MG63 (cell line): Measurements from ENCODE around the gene EMC6. TPM values are rescaled to one million over a fixed set of nuclear protein-coding genes. Genes with fewer than 3 reads are reported as not detected.

Experiments
- DNase-seq: peaks from one replicate; pipeline ENCODE4 v3.0.0-alpha.2; 2020
- H3K27me3 ChIP-seq: fragments of 250-450 bp; sonication (Bioruptor Pico); 2 replicates; pipeline ENCODE4 v1.5.1; 2020; ENCODE audit warnings: mild to moderate bottlenecking, moderate library complexity
- H3K36me3 ChIP-seq: fragments of 250-450 bp; sonication (Bioruptor Pico); 2 replicates; pipeline ENCODE4 v1.5.1; 2020; ENCODE audit warnings: mild to moderate bottlenecking, moderate library complexity
- H3K4me3 ChIP-seq: fragments of 250-450 bp; sonication (Bioruptor Pico); 2 replicates; pipeline ENCODE4 v1.5.1; 2020; ENCODE audit warnings: mild to moderate bottlenecking, moderate library complexity
- H3K9me3 ChIP-seq: fragments of 250-450 bp; sonication (Bioruptor Pico); 2 replicates; pipeline ENCODE4 v1.5.1; 2020; ENCODE audit warnings: mild to moderate bottlenecking, moderate library complexity
- total RNA-seq: library from RNA; depleted of rRNA; stranded (reverse); fragments of >200 nt; shearing (Covaris generic); gene quantifications from 2 replicates; pipeline ENCODE4 v1.2.3, GENCODE V29; 2014; ENCODE audit warnings: low replicate concordance; rRNA removed

The EMC6 gene
- total RNA-seq, 1 experiment from 2014 or later = 23.4 TPM

GRCh38 chr17:3718201-3718600 is 49.6 kb downstream of the EMC6 start:
- DNase-seq = no peak
- Histone ChIP-seq H3K4me3 (no peak overlapping the region), H3K9me3 (no peaks in the 10 kb centered on the region), H3K27me3 (no peaks in the 10 kb centered on the region), H3K36me3 (peaks cover 29% of the 10 kb centered on the region)

DNA sequence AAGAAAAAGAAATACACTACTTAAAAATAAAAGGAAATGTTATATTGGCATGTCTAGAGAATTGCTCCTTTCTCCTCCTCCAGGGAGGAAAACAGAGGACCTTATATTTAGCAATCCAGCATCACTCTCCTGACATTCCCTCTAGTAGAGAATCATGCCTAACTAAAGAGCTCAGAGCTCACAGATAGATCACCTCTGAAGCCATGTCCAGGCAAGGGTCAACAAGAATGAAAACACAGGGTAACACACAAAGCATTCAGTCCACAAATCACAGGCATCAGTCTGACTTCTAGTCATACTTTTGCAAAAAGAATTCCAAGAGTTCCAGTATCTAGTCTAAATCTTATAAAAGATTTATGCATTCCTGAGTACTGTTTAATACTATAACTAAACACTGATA is 50.7 kb downstream of the EMC6 start:
- H3K27me3 ChIP-seq = no peaks in the 10 kb centered on the region
- peaks cover 29% of the 10 kb centered on the region for H3K36me3 ChIP-seq
- H3K9me3 ChIP-seq = no peaks in the 10 kb centered on the region
- no peak for DNase-seq
- no peak overlapping the region for H3K4me3 ChIP-seq

Other genes with a start within 250 kb of the EMC6 start
- gene OR1E2, start 235.0 kb upstream of the EMC6 start, total RNA-seq = not detected in 2 replicates
- gene SPATA22, start 197.0 kb upstream of the EMC6 start, total RNA-seq = not detected in 2 replicates
- gene ASPA, start 192.8 kb upstream of the EMC6 start, total RNA-seq = 0.30 TPM in 1 of 2 replicates, not detected in the other
- gene TRPV3, start 111.0 kb upstream of the EMC6 start, total RNA-seq = 0.07 TPM in 1 of 2 replicates, not detected in the other
- gene TRPV1, start 59.4 kb upstream of the EMC6 start, total RNA-seq = 0.10 TPM in 1 of 2 replicates, not detected in the other
- 2.9 and 3.8 TPM in 2 replicates for gene SHPK, start 32.6 kb upstream of the EMC6 start, total RNA-seq
- gene CTNS, start 32.1 kb upstream of the EMC6 start, total RNA-seq = 1.1 and 2.2 TPM in 2 replicates
- 63.4 and 127 TPM in 2 replicates for gene TAX1BP3, start 234 bp upstream of the EMC6 start, total RNA-seq
- 12.0 and 12.3 TPM in 2 replicates for gene P2RX5, start 27.3 kb downstream of the EMC6 start, total RNA-seq
- gene HASPIN, start 55.1 kb downstream of the EMC6 start, total RNA-seq = 6.9 and 13.0 TPM in 2 replicates
- 8.4 and 16.9 TPM in 2 replicates for gene ITGAE, start 132.4 kb downstream of the EMC6 start, total RNA-seq
- gene NCBP3, start 177.4 kb downstream of the EMC6 start, total RNA-seq = 6.6 and 10.2 TPM in 2 replicates
- 3.1 and 3.9 TPM in 2 replicates for gene CAMKK1, start 224.2 kb downstream of the EMC6 start, total RNA-seq
- gene P2RX1, start 247.7 kb downstream of the EMC6 start, total RNA-seq = not detected in 2 replicates